GM23248 (cell line): ENCODE results near the gene PHEX.

Source experiments
- EZH2 ChIP-seq: fragments of 200-600 bp; sonication (generic); IDR thresholded peaks from 2 replicates; pipeline ENCODE4 v1.6.1; 2018; ENCODE audit warnings: antibody characterized with exemption, mild to moderate bottlenecking; ENCODE audit not compliant: insufficient read depth, poor library complexity, severe bottlenecking
- EZH2phosphoT487 ChIP-seq: fragments of 200-600 bp; sonication (generic); IDR thresholded peaks from 2 replicates; pipeline ENCODE4 v1.6.1; 2018; ENCODE audit warnings: antibody characterized with exemption, moderate library complexity, mild to moderate bottlenecking, low read depth; ENCODE audit not compliant: insufficient read depth

DNA sequence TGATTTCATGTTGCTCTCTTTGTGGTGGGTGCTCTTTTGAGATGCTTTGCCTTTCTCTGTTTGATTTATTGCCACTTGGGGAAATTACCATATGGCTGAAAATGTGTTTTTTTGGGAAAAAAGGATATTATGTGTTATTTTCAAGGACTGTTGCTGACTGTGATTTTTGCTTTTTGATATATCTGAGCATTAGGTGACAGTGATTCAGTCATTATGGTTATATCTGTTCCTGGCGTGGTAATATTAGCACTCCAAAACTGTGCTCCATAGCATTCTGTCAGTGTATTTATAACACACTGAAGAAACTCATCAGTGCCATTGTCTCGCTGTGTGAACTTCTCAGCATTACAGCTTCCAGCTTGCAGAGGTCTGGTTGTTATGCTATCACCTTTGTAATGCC is 73.8 kb downstream of the PHEX start:
- TF ChIP-seq EZH2 (no peak), EZH2phosphoT487 (no peak)
